ENCODE data around the gene MARVELD1. TPM values are rescaled to one million over a fixed set of nuclear protein-coding genes. Genes with fewer than 3 reads are reported as not detected.
A peak's percentile ranks its signal among the peaks of the same experiment; 100 is the strongest.
"Not testable (repeated sequence)": the region's sequence is repeated elsewhere in the genome, so short reads cannot be mapped to it uniquely, and the experiment has no call there.

The MARVELD1 gene
- total and polyA plus RNA-seq, 5 donors: 10.6 to 27.8 (median 20.8) TPM

GRCh38 chr10:97683556-97684367 is 29.8 kb upstream of the MARVELD1 start:
- H3K4me1 ChIP-seq (ENCODE audit: control insufficient read depth, insufficient read depth, low read length): peaks cover 17% of the 10 kb centered on the region
- intact Hi-C loops (cut with DNase I): no loop called here
- 41% methylated on average over 9 of the region's 9 CpGs for WGBS
- no peak for ATAC-seq
- peak in 1 of 3 donors; percentile 67 for DNase-seq
- peak overlapping the region; percentile 19 for H3K4me3 ChIP-seq (ENCODE audit: low read length)
- no peaks in the 10 kb centered on the region for H3K9me3 ChIP-seq (ENCODE audit: control insufficient read depth, low read length)
- H3K27ac ChIP-seq (ENCODE audit: low read length): peak overlapping the region; percentile 57
- H3K27me3 ChIP-seq (ENCODE audit: control insufficient read depth, insufficient read depth): no peaks in the 10 kb centered on the region

- peak overlapping the region; percentile 57 for H3K27ac ChIP-seq (ENCODE audit: low read length)
- DNase-seq; ATAC-seq; H3K9me3 ChIP-seq (ENCODE audit: control insufficient read depth, low read length); H3K27me3 ChIP-seq (ENCODE audit: control insufficient read depth, insufficient read depth); intact Hi-C loops (cut with DNase I): not testable (repeated sequence)
- peak overlapping the region; percentile 19 for H3K4me3 ChIP-seq (ENCODE audit: low read length)
- peaks cover 17% of the 10 kb centered on the region for H3K4me1 ChIP-seq (ENCODE audit: control insufficient read depth, insufficient read depth, low read length)
- WGBS: 74% methylated on average over 7 of the region's 7 CpGs
These were observed 29.2 kb upstream of the MARVELD1 start for GRCh38 chr10:97684368-97684713.

GRCh38 chr10:97684866-97685394 is 28.6 kb upstream of the MARVELD1 start:
- 59% methylated on average over 5 of the region's 5 CpGs for WGBS
- no peaks in the 10 kb centered on the region for H3K27me3 ChIP-seq (ENCODE audit: control insufficient read depth, insufficient read depth)
- intact Hi-C loops (cut with DNase I): no loop called here
- ATAC-seq: no peak
- no peak for DNase-seq
- peaks cover 17% of the 10 kb centered on the region for H3K4me1 ChIP-seq (ENCODE audit: control insufficient read depth, insufficient read depth, low read length)
- no peak overlapping the region for H3K27ac ChIP-seq (ENCODE audit: low read length)
- H3K4me3 ChIP-seq (ENCODE audit: low read length): peak overlapping the region; percentile 57
- no peaks in the 10 kb centered on the region for H3K9me3 ChIP-seq (ENCODE audit: control insufficient read depth, low read length)

- intact Hi-C loops (cut with DNase I): no loop called here
- Histone ChIP-seq H3K9me3 (ENCODE audit: control insufficient read depth, low read length) (no peaks in the 10 kb centered on the region), H3K4me3 (ENCODE audit: low read length) (peak overlapping the region; percentile 57), H3K27me3 (ENCODE audit: control insufficient read depth, insufficient read depth) (no peaks in the 10 kb centered on the region), H3K4me1 (ENCODE audit: control insufficient read depth, insufficient read depth, low read length) (peaks cover 17% of the 10 kb centered on the region), H3K27ac (ENCODE audit: low read length) (peak overlapping the region; percentile 28)
- DNase-seq: peak in 1 of 3 donors; percentile 69
- 43% methylated on average over 2 of the region's 2 CpGs for WGBS
- no peak for ATAC-seq
These were observed 28.1 kb upstream of the MARVELD1 start for GRCh38 chr10:97685395-97685958.

GRCh38 chr10:97686301-97686961 is 27.1 kb upstream of the MARVELD1 start:
- Histone ChIP-seq H3K4me1 (ENCODE audit: control insufficient read depth, insufficient read depth, low read length) (peaks cover 17% of the 10 kb centered on the region), H3K9me3 (ENCODE audit: control insufficient read depth, low read length) (no peaks in the 10 kb centered on the region), H3K27ac (ENCODE audit: low read length) (peak overlapping the region; percentile 87), H3K27me3 (ENCODE audit: control insufficient read depth, insufficient read depth) (no peaks in the 10 kb centered on the region), H3K4me3 (ENCODE audit: low read length) (peak overlapping the region; percentile 57)
- intact Hi-C loops (cut with DNase I): no loop called here
- WGBS: 14% methylated on average over 14 of the region's 14 CpGs
- peak in 1 of 2 donors; percentile 2 for ATAC-seq
- DNase-seq: no peak

GRCh38 chr10:97686962-97687784 is 26.4 kb upstream of the MARVELD1 start, which contains the start of gene AVPI1:
Gene AVPI1 (minus strand): TSS chr10:97687241. CDS start chr10:97679905, 7,336 bp downstream.
- no peaks in the 10 kb centered on the region for H3K27me3 ChIP-seq (ENCODE audit: control insufficient read depth, insufficient read depth)
- under 1% methylated on average over 78 of the region's 78 CpGs for WGBS
- intact Hi-C loops (cut with DNase I): no loop called here
- ATAC-seq (peak; percentile 96), DNase-seq (peak; percentile 98 to 99 (median 99))
- H3K9me3 ChIP-seq (ENCODE audit: control insufficient read depth, low read length): no peaks in the 10 kb centered on the region
- H3K4me3 ChIP-seq (ENCODE audit: low read length): peak within 1 kb of the TSS; percentile 57
- peak within 1 kb of the TSS; percentile 87 for H3K27ac ChIP-seq (ENCODE audit: low read length)
- peaks cover 17% of the 10 kb centered on the region for H3K4me1 ChIP-seq (ENCODE audit: control insufficient read depth, insufficient read depth, low read length)

- 33% methylated on average over 14 of the region's 14 CpGs for WGBS
- Histone ChIP-seq H3K9me3 (ENCODE audit: control insufficient read depth, low read length) (no peaks in the 10 kb centered on the region), H3K4me3 (ENCODE audit: low read length) (peak overlapping the region; percentile 57), H3K4me1 (ENCODE audit: control insufficient read depth, insufficient read depth, low read length) (peaks cover 17% of the 10 kb centered on the region), H3K27ac (ENCODE audit: low read length) (peak overlapping the region; percentile 73), H3K27me3 (ENCODE audit: control insufficient read depth, insufficient read depth) (no peaks in the 10 kb centered on the region)
- DNase-seq (no peak), ATAC-seq (peak; percentile 2 to 4)
- intact Hi-C loops (cut with DNase I): no loop called here
These were observed 25.4 kb upstream of the MARVELD1 start for GRCh38 chr10:97687785-97688781.

- Histone ChIP-seq H3K4me1 (ENCODE audit: control insufficient read depth, insufficient read depth, low read length) (peaks cover 7% of the 10 kb centered on the region), H3K4me3 (ENCODE audit: low read length) (no peak overlapping the region), H3K9me3 (ENCODE audit: control insufficient read depth, low read length) (no peaks in the 10 kb centered on the region), H3K27ac (ENCODE audit: low read length) (no peak overlapping the region), H3K27me3 (ENCODE audit: control insufficient read depth, insufficient read depth) (no peaks in the 10 kb centered on the region)
- no peak for ATAC-seq
- WGBS: 82% methylated on average over 5 of the region's 5 CpGs
- no peak for DNase-seq
- intact Hi-C loops (cut with DNase I): no loop called here
These were observed 23.9 kb upstream of the MARVELD1 start for GRCh38 chr10:97689559-97690020.

- H3K4me1 ChIP-seq (ENCODE audit: control insufficient read depth, insufficient read depth, low read length): peaks cover 7% of the 10 kb centered on the region
- H3K27me3 ChIP-seq (ENCODE audit: control insufficient read depth, insufficient read depth): no peaks in the 10 kb centered on the region
- WGBS: 92% methylated on average over 3 of the region's 3 CpGs
- H3K27ac ChIP-seq (ENCODE audit: low read length): no peak overlapping the region
- no peak for DNase-seq
- intact Hi-C loops (cut with DNase I): no loop called here
- no peak overlapping the region for H3K4me3 ChIP-seq (ENCODE audit: low read length)
- no peak for ATAC-seq
- H3K9me3 ChIP-seq (ENCODE audit: control insufficient read depth, low read length): no peaks in the 10 kb centered on the region
These were observed 23.4 kb upstream of the MARVELD1 start for GRCh38 chr10:97690133-97690532.

Data from right cardiac atrium (tissue), 5 donors.